GM06990 (cell line): ENCODE measurements around the gene RAB33A.

ENCODE experiments used
- DNase-seq: peaks from one replicate; pipeline ENCODE4 v3.0.0-alpha.2; 2011; ENCODE audit not compliant: insufficient read length; ENCODE audit errors: extremely low read depth
- H3K27me3 ChIP-seq: replicated peaks from 2 replicates; pipeline ENCODE4 v1.6.0; 2011; ENCODE audit warnings: low read length; ENCODE audit not compliant: control insufficient read depth, insufficient read depth
- H3K36me3 ChIP-seq: 2 replicates; pipeline ENCODE4 v1.5.1; 2011; ENCODE audit warnings: low read length; ENCODE audit not compliant: control insufficient read depth, insufficient read depth
- H3K4me3 ChIP-seq: replicated peaks from 2 replicates; pipeline ENCODE4 v1.5.1; 2011; ENCODE audit warnings: low read depth, mild to moderate bottlenecking, control low read depth, low read length
- TF ChIP-seq, protein P1 (sequence below): IDR thresholded peaks from 2 replicates; pipeline ENCODE4 v1.5.1; 2011; ENCODE audit warnings: low read length, control low read depth, mild to moderate bottlenecking, inconsistent platforms; ENCODE audit not compliant: insufficient read depth, poor library complexity, severe bottlenecking

Gene RAB33A

GRCh38 chrX:130136961-130137360, 34.8 kb upstream of the RAB33A start:
- TF ChIP-seq, protein P1, sequence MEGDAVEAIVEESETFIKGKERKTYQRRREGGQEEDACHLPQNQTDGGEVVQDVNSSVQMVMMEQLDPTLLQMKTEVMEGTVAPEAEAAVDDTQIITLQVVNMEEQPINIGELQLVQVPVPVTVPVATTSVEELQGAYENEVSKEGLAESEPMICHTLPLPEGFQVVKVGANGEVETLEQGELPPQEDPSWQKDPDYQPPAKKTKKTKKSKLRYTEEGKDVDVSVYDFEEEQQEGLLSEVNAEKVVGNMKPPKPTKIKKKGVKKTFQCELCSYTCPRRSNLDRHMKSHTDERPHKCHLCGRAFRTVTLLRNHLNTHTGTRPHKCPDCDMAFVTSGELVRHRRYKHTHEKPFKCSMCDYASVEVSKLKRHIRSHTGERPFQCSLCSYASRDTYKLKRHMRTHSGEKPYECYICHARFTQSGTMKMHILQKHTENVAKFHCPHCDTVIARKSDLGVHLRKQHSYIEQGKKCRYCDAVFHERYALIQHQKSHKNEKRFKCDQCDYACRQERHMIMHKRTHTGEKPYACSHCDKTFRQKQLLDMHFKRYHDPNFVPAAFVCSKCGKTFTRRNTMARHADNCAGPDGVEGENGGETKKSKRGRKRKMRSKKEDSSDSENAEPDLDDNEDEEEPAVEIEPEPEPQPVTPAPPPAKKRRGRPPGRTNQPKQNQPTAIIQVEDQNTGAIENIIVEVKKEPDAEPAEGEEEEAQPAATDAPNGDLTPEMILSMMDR = no peak
- no peaks in the 10 kb centered on the region for H3K27me3 ChIP-seq
- H3K36me3 ChIP-seq = peaks cover 6% of the 10 kb centered on the region
- no peak overlapping the region for H3K4me3 ChIP-seq
- no peak for DNase-seq

- Histone ChIP-seq H3K4me3 (no peak overlapping the region), H3K36me3 (peaks cover 9% of the 10 kb centered on the region), H3K27me3 (no peaks in the 10 kb centered on the region)
- DNase-seq = no peak
- TF ChIP-seq, protein P1 = no peak
Observed at GRCh38 chrX:130139474-130140201, 32.1 kb upstream of the RAB33A start.

- H3K36me3 ChIP-seq = peaks cover 6% of the 10 kb centered on the region
- no peak for DNase-seq
- no peak overlapping the region for H3K4me3 ChIP-seq
- H3K27me3 ChIP-seq = no peaks in the 10 kb centered on the region
- TF ChIP-seq, protein P1 = no peak
Observed at GRCh38 chrX:130144509-130144908, 27.3 kb upstream of the RAB33A start.

- no peak overlapping the region for H3K4me3 ChIP-seq
- TF ChIP-seq, protein P1 = no peak
- no peaks in the 10 kb centered on the region for H3K27me3 ChIP-seq
- no peak for DNase-seq
- peaks cover 4% of the 10 kb centered on the region; the same call in 1 of the 2 replicates for H3K36me3 ChIP-seq
Observed at GRCh38 chrX:130145123-130145522, 26.6 kb upstream of the RAB33A start.

DNA sequence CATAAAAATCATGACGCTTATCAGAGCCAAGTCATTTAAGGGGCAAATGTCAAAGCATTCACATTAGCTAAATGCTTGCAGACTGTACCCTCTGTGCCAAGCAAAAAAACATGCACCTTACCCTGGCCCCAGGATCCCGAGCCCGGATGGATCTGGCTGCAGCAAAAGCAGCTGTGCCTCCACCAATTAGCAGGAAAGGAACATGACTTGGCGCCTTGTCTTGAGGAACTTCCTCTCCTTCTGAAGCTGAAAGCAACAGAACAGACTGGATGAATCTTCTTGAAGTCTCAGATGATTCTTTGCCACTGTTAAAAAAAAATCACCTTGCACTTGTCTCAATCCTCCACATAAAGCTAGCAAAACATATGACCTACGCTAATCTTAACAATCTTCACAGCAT, 24.1 kb upstream of the RAB33A start:
- no peak overlapping the region for H3K4me3 ChIP-seq
- peaks cover 4% of the 10 kb centered on the region; the same call in 1 of the 2 replicates for H3K36me3 ChIP-seq
- no peaks in the 10 kb centered on the region for H3K27me3 ChIP-seq
- TF ChIP-seq, protein P1 = no peak
- no peak for DNase-seq
